GM10248 (cell line): Measurements from ENCODE around the gene DNM3.

Experiments
- CTCF ChIA-PET: fragments of 300-600 bp; sonication (Branson Sonifier 250); formaldehyde crosslinking; extraction: SDS; loops from one replicate; lab custom pipeline; 2021; ENCODE audit warnings: antibody characterized with exemption; lab: Yijun Ruan, JAX
- POLR2A ChIA-PET: fragments of 350-650 bp; sonication (Branson Sonifier 250); formaldehyde crosslinking; extraction: SDS; loops from one replicate; lab custom pipeline; 2020; ENCODE audit warnings: antibody characterized with exemption; lab: Yijun Ruan, JAX
- DNase-seq: peaks from one replicate; pipeline ENCODE4 v3.0.0; 2012; ENCODE audit errors: extremely low spot score
- CTCF ChIP-seq: IDR thresholded peaks from 2 replicates; pipeline ENCODE4 v1.5.1; 2012; ENCODE audit warnings: mild to moderate bottlenecking, low read depth; ENCODE audit errors: extremely low read depth, missing control alignments, control extremely low read depth

DNM3 gene

GRCh38 chr1:172112576-172112975 is 271.3 kb downstream of the DNM3 start:
- ChIA-PET POLR2A (no interaction called here), CTCF (interaction anchor here (0.9 kb wide), 1 partner anchor 286 kb away, joined by 3 read pairs; no protein-coding TSS in a partner anchor)
- no peak for TF ChIP-seq CTCF
- DNase-seq = no peak

DNA sequence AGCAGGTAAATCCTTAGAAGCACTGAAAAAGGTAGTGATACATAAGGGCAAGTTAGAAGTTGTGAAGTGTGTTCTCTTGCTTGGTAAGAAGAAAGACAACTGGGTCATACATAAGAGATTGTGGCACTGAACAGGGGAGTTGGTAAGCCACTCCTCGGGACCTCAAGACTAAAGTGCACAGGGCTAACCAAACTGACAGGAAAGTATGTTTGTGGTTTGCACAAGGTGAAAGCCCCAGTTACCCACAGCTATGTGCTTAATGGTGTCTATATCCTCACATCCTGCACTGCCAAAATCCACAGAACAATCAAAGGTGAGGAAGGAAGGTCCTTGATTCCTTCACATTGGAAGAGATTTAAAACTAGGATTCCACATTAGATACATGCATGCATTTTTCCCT is 276.5 kb downstream of the DNM3 start:
- TF ChIP-seq CTCF = no peak
- CTCF ChIA-PET = no interaction called here
- DNase-seq = no peak
- POLR2A ChIA-PET = no interaction called here

- no peak for DNase-seq
- ChIA-PET POLR2A (no interaction called here), CTCF (no interaction called here)
- TF ChIP-seq CTCF = no peak
Observed at GRCh38 chr1:172118618-172119017, 277.3 kb downstream of the DNM3 start.

- no peak for TF ChIP-seq CTCF
- ChIA-PET POLR2A (no interaction called here), CTCF (no interaction called here)
- no peak for DNase-seq
Observed at GRCh38 chr1:172119184-172119583, 277.9 kb downstream of the DNM3 start.

DNA sequence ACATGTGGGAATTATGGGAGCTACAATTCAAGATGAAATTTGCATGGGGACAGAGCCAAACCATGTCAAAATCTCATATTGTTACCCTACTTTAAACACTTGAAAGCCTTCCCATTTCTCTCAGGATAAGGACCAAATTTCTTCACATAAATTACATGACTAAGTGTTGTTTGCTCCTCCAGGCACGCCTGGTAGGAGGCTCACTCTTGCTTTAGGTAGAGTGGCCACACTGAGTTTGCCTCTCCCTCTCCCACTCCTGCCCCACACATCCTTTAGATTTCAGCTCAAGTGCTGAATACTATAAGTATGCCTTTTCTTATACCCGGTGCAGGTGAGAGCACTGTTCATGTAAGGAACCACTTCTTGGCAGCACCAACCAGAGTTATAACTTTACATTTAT is 279.1 kb downstream of the DNM3 start:
- POLR2A ChIA-PET = no interaction called here
- no peak for TF ChIP-seq CTCF
- CTCF ChIA-PET = interaction anchor here (0.9 to 1.5 kb wide), 3 partner anchors 11 to 118 kb away, joined by 3 to 5 read pairs (median 4); no protein-coding TSS in a partner anchor
- DNase-seq = no peak

DNA sequence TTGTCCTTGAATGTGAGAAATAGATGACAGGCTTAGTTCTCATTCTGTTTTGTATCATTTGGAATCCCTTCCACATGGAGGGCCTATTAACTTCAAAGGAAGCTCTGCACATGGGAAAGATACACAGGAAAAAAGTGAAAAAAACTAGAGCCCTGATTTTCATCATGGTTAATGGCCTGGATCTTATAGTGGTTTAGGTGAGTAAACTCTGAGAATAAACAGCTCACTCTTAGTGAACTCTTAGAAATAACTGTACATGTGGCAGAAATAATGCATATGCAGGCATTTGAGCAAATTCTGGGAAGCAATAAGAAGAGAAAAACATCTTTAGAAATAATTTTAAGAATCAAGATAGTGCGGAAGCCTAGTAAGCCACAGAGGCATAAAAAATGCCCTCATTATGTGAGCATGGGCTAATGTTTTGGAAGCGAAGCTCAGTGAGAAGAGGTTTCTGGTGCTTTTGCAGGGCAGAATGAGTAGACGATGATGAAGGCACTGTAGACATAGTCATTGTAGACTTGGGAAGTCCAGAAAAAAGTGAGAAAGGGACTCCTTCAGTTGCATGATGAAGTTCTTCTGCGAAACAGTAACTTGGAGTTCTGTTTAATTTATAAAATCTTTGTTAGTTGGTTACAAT is 279.9 kb downstream of the DNM3 start:
- POLR2A ChIA-PET = no interaction called here
- CTCF ChIA-PET = interaction anchor here (0.9 to 1.5 kb wide), 3 partner anchors 12 to 119 kb away, joined by 3 to 5 read pairs (median 3); no protein-coding TSS in a partner anchor
- no peak for DNase-seq
- no peak for TF ChIP-seq CTCF
